Immature natural killer cell (primary cell): ENCODE results near the gene PDF. TPM values are rescaled to one million over a fixed set of nuclear protein-coding genes. Genes with fewer than 3 reads are reported as not detected.

Source experiments
- DNase-seq, 3 donors: peaks; one replicate each; pipeline ENCODE4 v3.0.0; 2022; ENCODE audit warnings: mixed read lengths in 1 of 3
- H3K27ac Mint-ChIP-seq, 6 donors: one replicate each; pipeline ENCODE4 v1.8.0; 2020; ENCODE audit warnings: mixed read lengths in 6 of 6, mild to moderate bottlenecking in 5 of 6, inconsistent platforms in 4 of 6, moderate library complexity in 3 of 6
- H3K27me3 Mint-ChIP-seq, 3 donors: one replicate each; pipeline ENCODE4 v1.8.0; 2020 to 2021; ENCODE audit warnings: low read depth in 3 of 3, mild to moderate bottlenecking in 3 of 3, mixed read lengths in 3 of 3, moderate library complexity in 3 of 3, inconsistent platforms in 1 of 3
- H3K36me3 Mint-ChIP-seq, 3 donors: one replicate each; pipeline ENCODE4 v1.8.0; 2020; ENCODE audit warnings: mixed read lengths in 3 of 3, inconsistent platforms in 2 of 3, mild to moderate bottlenecking in 2 of 3
- H3K4me1 Mint-ChIP-seq, 2 donors: one replicate each; pipeline ENCODE4 v1.8.0; 2020; ENCODE audit warnings: inconsistent platforms in 2 of 2, mild to moderate bottlenecking in 2 of 2, mixed read lengths in 2 of 2, moderate library complexity in 1 of 2
- H3K4me3 Mint-ChIP-seq, 5 donors: one replicate each; pipeline ENCODE4 v1.8.0; 2020; ENCODE audit warnings: mild to moderate bottlenecking in 5 of 5, mixed read lengths in 5 of 5, inconsistent platforms in 3 of 5, moderate library complexity in 3 of 5
- H3K9me3 Mint-ChIP-seq, 6 donors: one replicate each; pipeline ENCODE4 v1.8.0; 2020; ENCODE audit warnings: mild to moderate bottlenecking in 6 of 6, mixed read lengths in 6 of 6, inconsistent platforms in 4 of 6, moderate library complexity in 3 of 6
- polyA plus RNA-seq, 3 donors: library from polyadenylated mRNA; unstranded; fragments of 300-500 nt; fragmentation: Illumina TruSeq; gene quantifications; one replicate each; pipeline ENCODE4 v1.2.3, GENCODE V29; 2021

Gene PDF
- polyA plus RNA-seq, 3 donors from 2014 or later = 6.3 to 10.0 (median 6.3) TPM

DNA sequence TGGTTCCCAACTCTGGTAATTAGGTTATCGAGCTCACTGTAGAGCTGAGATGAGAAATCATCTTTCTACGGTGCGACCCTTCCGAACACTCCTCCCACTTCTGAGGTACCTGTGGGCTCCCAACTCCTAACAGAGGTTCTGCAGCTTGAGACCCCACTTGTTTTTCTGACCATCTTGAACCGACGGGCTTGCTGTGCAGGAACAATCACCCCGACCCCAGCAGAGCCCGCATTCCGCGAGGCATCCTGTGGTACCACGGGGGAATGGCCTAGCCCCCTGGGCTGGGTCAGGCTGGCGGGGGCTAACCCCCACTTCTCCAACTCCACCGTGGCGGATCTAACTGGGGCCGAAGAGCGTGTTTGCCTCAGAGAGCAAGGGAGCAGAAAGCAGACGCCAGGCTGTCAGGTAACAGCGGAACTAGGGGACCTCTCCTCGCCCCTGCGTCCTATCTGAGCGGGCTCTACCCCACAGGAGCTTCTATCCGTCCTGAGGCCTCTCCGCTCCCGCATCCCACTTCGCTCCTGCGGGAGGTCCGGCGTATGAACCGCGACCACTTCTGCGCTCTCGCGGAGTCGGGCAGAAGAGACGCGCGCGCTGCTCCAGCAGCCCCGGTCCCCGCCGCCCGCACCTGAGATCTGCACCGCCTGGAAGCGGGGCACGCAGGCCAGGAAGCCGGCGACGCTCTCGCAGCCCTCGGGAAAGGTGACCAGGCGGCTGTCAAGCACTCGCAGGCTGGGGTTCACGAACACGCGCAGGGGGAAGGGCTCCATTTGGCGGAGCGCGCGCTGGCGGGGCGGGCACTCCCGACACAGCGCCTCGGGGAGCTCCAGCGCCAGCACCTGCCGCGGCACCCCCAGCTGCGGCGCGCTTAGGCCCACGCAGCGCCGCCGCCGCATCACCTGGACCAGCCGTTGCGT lies 761 bp downstream of the PDF start:
- Mint-ChIP-seq H3K9me3 (no peaks in the 10 kb centered on the region), H3K27ac (peak overlapping the region in 2 of 6 donors; percentile 62 to 73), H3K4me1 (peaks cover 29 to 31% of the 10 kb centered on the region in 2 donors), H3K27me3 (peaks cover 0 to 7% (median 6%) of the 10 kb centered on the region in 3 donors), H3K4me3 (peak overlapping the region; percentile 56 to 74 (median 67)), H3K36me3 (peaks cover 3 to 14% (median 6%) of the 10 kb centered on the region in 3 donors)
- no peak for DNase-seq

DNA sequence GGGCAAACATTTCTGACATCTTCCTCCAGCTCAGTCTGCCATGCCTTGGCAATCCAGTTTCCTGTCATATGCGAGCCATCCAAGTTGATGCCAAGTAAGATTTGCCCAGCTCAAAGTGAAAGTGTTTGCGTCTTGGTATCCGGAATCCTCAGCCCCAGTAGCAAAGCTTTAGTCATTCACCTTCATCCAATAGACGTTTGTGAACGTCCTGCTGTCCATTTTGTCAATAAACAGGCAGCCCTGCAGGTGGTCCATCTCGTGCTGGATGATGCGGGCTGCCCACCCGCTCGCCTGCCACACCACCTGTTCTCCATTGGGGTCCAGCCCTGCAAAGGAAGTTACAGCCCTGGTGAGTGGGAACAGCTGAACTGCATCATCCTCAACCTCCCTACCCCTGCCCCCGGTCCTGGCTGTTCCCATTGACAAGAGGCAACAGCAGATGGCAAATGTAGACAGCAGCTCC lies 1.5 kb downstream of the PDF start:
- Mint-ChIP-seq H3K9me3 (no peaks in the 10 kb centered on the region), H3K4me3 (peak overlapping the region; percentile 33 to 74 (median 67)), H3K27ac (peak overlapping the region in 3 of 6 donors; percentile 11 to 62 (median 16)), H3K36me3 (peaks cover 3 to 9% (median 6%) of the 10 kb centered on the region in 3 donors), H3K27me3 (peaks cover 0 to 7% (median 3%) of the 10 kb centered on the region in 3 donors), H3K4me1 (peaks cover 29 to 31% of the 10 kb centered on the region in 2 donors)
- no peak for DNase-seq

DNA sequence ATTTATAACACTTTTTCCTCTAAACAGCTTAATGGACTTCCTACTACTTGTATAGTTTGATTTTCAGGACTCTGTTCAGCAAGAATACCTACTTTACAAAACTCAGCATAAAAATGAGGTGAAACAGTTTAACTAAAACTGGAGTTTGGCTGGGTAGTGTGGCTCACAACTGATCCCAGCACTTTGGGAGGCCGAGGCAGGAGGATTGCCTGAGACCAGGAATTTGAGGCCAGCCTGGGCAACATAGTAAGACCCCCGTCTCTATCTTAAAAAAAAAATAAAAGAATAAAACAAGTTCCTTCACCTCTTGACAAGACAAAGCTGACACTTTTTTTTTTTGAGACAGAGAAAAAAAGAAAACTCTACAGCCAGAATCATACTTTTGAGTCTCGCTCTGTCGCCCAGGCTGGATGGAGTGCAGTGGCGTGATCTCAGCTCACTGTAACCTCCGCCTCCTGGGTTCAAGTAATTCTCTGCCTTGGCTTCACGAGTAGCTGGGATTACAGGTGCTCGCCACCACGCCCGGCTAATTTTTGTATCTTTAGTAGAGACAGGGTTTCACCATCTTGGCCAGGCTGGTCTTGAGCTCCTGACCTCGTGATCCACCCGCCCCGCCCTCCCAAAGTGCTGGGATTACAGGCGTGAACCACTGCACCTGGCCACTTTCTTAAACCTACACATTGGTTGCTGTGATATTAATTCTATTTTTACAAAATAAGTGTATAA lies 2.6 kb downstream of the PDF start:
- H3K9me3 Mint-ChIP-seq = no peaks in the 10 kb centered on the region

DNA sequence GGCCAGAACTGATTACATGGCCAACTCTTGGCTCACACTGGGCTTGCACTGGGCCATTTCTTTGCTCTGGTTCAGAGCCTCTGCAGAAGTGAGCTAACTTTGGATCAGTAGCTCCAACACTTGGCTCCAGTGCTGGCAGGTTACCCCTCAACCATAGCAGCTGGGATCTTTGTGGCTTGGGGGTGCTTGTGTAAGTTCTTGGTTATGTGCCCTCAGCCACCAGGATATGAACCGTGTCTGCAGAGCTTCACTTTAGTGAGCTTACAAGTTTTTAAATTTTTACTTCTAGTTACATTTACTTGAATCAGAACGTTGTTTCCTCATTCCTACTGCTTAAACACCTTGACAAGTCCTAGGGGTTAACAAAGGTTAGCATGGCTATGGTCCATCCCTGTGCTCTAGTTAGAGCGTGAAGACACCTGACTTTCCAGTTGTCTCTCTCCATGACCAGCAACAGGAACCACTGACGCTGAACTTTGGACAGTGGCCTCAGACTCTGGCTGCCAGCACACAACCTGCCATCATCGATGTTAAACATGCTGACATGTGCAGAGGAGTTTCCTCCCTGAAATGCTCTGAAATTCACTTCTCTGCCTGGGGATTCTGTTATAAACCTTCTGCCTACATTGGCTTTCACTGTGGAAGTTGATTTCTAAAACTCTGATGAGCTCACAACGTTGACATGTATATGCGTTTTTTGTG lies 4.1 kb downstream of the PDF start:
- DNase-seq = no peak
- peak overlapping the region in 2 of 6 donors; percentile 28 to 74 for H3K27ac Mint-ChIP-seq
- H3K4me1 Mint-ChIP-seq = peaks cover 29 to 36% of the 10 kb centered on the region in 2 donors
- peaks cover 0 to 13% (median 8%) of the 10 kb centered on the region in 3 donors for H3K36me3 Mint-ChIP-seq
- H3K9me3 Mint-ChIP-seq = no peaks in the 10 kb centered on the region
- H3K27me3 Mint-ChIP-seq = peaks cover 0 to 9% (median 7%) of the 10 kb centered on the region in 3 donors
- no peak overlapping the region for H3K4me3 Mint-ChIP-seq

More for the DNA sequence above, 2.6 kb downstream of the PDF start:
- H3K27me3 Mint-ChIP-seq = peaks cover 0 to 7% (median 6%) of the 10 kb centered on the region in 3 donors
- DNase-seq = no peak
- peak overlapping the region in 2 of 6 donors; percentile 13 to 57 for H3K27ac Mint-ChIP-seq
- H3K36me3 Mint-ChIP-seq = peaks cover under 1 to 4% (median 3%) of the 10 kb centered on the region in 3 donors
- H3K4me3 Mint-ChIP-seq = peak overlapping the region in 3 of 5 donors; percentile 41 to 74 (median 67)
- peaks cover 29 to 30% of the 10 kb centered on the region in 2 donors for H3K4me1 Mint-ChIP-seq

DNA sequence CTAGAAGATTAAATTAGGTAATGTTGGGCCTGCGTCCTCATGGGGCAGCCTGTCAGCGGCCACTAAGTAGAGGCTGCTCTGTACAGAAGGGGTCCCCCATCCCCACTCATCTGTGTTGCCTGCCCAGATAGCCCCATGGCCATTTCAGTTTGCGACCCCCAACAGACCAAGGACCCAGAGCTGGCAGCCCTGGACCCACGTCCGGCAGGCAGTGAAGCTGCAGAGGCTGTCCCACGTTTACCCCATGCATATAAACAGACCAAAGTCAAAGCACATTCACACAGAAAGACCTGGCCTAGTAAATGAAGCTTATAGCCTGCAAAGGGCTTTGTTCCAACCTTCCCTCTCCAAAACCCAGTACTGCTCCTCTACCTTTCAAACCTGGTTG lies 4.6 kb downstream of the PDF start:
- H3K4me3 Mint-ChIP-seq = no peak overlapping the region
- DNase-seq = no peak
- H3K9me3 Mint-ChIP-seq = no peaks in the 10 kb centered on the region
- H3K36me3 Mint-ChIP-seq = peaks cover 0 to 17% (median 8%) of the 10 kb centered on the region in 3 donors
- peaks cover 27 to 36% of the 10 kb centered on the region in 2 donors for H3K4me1 Mint-ChIP-seq
- H3K27ac Mint-ChIP-seq = peak overlapping the region in 3 of 6 donors; percentile 34 to 74 (median 56)
- H3K27me3 Mint-ChIP-seq = peaks cover 0 to 9% (median 7%) of the 10 kb centered on the region in 3 donors

DNA sequence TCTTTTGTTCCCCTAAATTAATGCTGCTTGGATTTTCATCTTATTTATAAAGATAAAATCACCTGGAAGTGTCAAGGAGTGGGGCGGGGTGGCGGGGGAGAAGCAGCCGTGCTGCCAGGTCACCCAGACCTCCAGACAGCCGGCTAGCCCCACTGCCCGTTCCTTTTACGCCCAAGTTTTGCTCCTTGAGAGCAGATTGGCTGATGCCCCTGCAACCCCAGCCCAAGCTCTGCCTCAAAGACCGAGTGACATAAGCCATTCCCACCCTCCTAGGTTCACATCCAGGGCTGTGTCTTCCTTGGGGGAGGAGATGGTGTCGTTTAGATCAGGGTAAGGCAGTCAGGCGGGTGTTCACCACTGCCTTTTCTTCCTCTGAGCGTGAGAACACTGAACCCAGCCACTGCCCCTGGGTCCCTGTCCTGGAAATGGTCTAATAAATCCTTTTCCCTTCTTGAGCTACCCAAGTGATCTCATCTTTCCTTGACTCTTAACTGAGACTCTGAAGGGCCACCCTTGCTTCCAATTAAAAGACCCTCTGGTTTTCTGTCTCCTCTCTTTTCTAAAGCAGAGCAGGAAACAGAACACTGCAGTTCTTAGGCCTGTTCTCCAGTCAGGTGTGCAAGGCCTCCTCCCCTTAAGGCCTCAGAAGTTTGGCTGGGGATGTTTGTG lies 5.7 kb downstream of the PDF start:
- no peak for DNase-seq
- Mint-ChIP-seq H3K4me1 (peaks cover 27 to 35% of the 10 kb centered on the region in 2 donors), H3K4me3 (no peak overlapping the region), H3K27ac (peak overlapping the region in 2 of 6 donors; percentile 34 to 72), H3K9me3 (no peaks in the 10 kb centered on the region), H3K27me3 (peaks cover 0 to 9% (median 5%) of the 10 kb centered on the region in 3 donors), H3K36me3 (peaks cover 0 to 18% (median 8%) of the 10 kb centered on the region in 3 donors)

DNA sequence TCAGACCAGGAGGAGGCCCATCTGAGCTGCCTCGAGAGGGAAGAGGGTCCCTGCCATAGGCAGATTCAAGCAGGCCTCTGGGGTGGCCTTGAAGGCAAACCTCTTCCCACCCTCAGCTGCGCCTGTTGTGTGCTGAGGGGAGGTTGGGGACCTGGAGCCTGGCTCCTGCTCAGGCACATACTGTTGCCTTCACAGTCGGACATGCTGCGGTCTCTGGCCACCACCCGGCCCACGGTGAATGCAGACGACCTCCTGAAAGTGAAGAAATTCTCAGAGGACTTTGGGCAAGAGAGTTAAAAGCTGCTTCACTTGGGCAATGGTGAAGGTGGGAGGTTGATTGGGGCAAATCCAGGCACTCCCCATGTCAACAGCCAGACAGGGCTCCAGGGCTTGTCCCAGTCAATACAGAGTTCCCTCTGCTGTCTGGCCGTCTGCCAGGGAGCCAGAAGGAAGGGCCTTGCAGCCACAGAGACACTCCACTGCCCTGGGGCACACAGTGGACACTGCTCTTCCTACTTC lies 6.3 kb downstream of the PDF start:
- no peaks in the 10 kb centered on the region for H3K9me3 Mint-ChIP-seq
- DNase-seq = no peak
- H3K27me3 Mint-ChIP-seq = peaks cover 0 to 12% (median 5%) of the 10 kb centered on the region in 3 donors
- H3K27ac Mint-ChIP-seq = peak overlapping the region in 1 of 6 donors; percentile 72
- peaks cover 20 to 29% of the 10 kb centered on the region in 2 donors for H3K4me1 Mint-ChIP-seq
- H3K36me3 Mint-ChIP-seq = peaks cover 4 to 22% (median 12%) of the 10 kb centered on the region in 3 donors
- H3K4me3 Mint-ChIP-seq = no peak overlapping the region

DNA sequence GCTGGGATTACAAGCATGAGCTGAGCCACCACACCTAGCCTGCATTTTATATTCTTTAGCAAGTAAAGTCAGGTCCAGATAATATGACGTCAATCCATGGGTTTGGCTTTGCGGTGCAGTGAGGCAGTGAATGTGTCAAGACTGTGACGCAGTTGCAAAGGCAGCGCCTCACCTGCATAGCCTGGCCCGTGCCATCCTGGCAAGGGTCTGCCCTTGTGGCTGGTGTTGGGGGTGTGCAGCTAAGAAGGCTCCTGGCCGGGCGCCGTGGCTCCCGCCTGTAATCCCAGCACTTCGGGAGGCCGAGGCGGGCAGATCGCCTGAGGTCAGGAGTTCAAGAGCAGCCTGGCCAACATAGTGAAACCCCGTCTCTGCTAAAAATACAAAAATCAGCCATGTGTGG lies 7.0 kb downstream of the PDF start:
- Mint-ChIP-seq H3K36me3 (peaks cover 4 to 22% (median 12%) of the 10 kb centered on the region in 3 donors), H3K27ac (peak overlapping the region in 1 of 6 donors; percentile 39)

DNA sequence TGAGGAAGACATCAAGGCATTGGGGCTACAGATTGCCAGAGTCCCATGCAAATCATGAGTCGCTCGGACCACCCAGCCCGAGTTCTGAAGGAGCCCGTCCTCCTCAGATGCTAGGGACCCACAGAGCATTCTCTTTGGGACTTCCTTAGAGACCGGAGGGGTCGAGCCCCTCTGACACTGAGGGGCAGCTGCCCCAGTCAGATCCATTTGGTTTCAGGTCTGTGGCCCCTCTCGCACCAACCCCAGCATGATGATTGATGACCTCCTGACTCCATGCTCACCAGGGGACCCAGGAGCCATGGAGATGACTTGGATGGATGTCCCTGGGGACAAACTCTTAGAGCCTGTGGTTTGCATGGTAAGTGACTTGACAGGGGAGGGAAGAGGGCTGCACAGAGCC lies 8.0 kb downstream of the PDF start:
- no peak for DNase-seq
- no peaks in the 10 kb centered on the region for H3K9me3 Mint-ChIP-seq
- peak overlapping the region in 1 of 6 donors; percentile 34 for H3K27ac Mint-ChIP-seq
- peaks cover 11 to 19% of the 10 kb centered on the region in 2 donors for H3K4me1 Mint-ChIP-seq
- H3K27me3 Mint-ChIP-seq = peaks cover 0 to 11% (median 3%) of the 10 kb centered on the region in 3 donors
- no peak overlapping the region for H3K4me3 Mint-ChIP-seq
- H3K36me3 Mint-ChIP-seq = peaks cover 4 to 22% (median 12%) of the 10 kb centered on the region in 3 donors

More for the DNA sequence above, 7.0 kb downstream of the PDF start:
- H3K9me3 Mint-ChIP-seq = no peaks in the 10 kb centered on the region
- DNase-seq = no peak
- H3K27me3 Mint-ChIP-seq = peaks cover 0 to 11% (median 3%) of the 10 kb centered on the region in 3 donors
- peaks cover 14 to 22% of the 10 kb centered on the region in 2 donors for H3K4me1 Mint-ChIP-seq
- H3K4me3 Mint-ChIP-seq = no peak overlapping the region

DNA sequence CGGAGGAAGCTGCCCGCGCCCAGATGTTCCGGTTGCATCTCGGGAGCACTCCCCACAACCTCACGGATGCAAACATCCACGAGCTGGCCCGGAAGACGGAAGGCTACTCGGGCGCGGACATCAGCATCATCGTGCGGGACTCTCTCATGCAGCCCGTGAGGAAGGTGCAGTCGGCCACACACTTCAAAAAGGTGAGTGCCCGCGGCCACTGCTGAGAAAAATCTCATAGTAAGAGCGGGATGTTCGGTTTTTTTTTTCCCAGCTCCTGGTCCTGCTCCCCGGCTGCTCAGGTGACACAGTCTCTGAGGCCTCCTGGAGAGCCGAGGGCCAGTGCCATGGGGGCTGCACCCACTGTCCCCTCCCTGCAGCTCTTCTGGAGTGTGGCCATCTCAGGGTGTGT lies 9.3 kb downstream of the PDF start:
- DNase-seq = no peak
- H3K4me1 Mint-ChIP-seq = peaks cover 5 to 11% of the 10 kb centered on the region in 2 donors
- H3K36me3 Mint-ChIP-seq = peaks cover 4 to 25% (median 12%) of the 10 kb centered on the region in 3 donors
- H3K4me3 Mint-ChIP-seq = no peak overlapping the region
- peaks cover 0 to 9% (median 1%) of the 10 kb centered on the region in 3 donors for H3K27me3 Mint-ChIP-seq
- peak overlapping the region in 1 of 6 donors; percentile 45 for H3K27ac Mint-ChIP-seq
- no peaks in the 10 kb centered on the region for H3K9me3 Mint-ChIP-seq

DNA sequence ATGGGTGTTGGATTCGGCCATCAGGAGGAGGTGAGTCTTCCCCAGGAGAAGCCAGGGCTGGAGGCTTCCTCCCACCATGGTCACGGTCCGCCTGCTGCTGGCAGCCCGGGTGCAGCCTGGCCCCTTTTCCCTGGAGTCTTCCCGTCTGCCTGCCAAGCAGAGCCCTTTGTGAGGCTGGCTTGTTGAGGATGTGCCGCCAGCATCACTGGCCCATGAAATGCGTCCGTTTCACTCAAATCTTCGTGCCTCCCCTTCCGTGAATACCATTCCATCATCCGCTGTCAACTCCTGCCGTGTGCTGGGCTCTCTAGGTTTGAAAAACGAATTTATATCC lies 9.7 kb downstream of the PDF start:
- DNase-seq = no peak
- peaks cover 4 to 28% (median 12%) of the 10 kb centered on the region in 3 donors for H3K36me3 Mint-ChIP-seq
- no peak overlapping the region for H3K4me3 Mint-ChIP-seq
- peaks cover 0 to 9% (median 1%) of the 10 kb centered on the region in 3 donors for H3K27me3 Mint-ChIP-seq
- H3K27ac Mint-ChIP-seq = peak overlapping the region in 1 of 6 donors; percentile 45
- H3K9me3 Mint-ChIP-seq = no peaks in the 10 kb centered on the region
- peaks cover 2 to 7% of the 10 kb centered on the region in 2 donors for H3K4me1 Mint-ChIP-seq
